Mucosa of descending colon (tissue), 3 donors: ENCODE results near the gene RAB20. TPM values are rescaled to one million over a fixed set of nuclear protein-coding genes. Genes with fewer than 3 reads are reported as not detected.

Experiments used
- ATAC-seq: fragments of 200-7000 bp; cut with Tn5 transposase; one replicate; pipeline ENCODE4 v1.9.1; 2020; ENCODE audit warnings: mild to moderate bottlenecking, moderate library complexity
- DNase-seq, 3 donors: peaks; one replicate each; pipeline ENCODE4 v3.0.0-alpha.2; 2020
- H3K36me3 ChIP-seq: fragments of 200-600 bp; one replicate; pipeline ENCODE4 v1.8.0; 2021; ENCODE audit warnings: low read depth, mild to moderate bottlenecking
- H3K4me1 ChIP-seq: fragments of 200-600 bp; one replicate; pipeline ENCODE4 v1.8.0; 2021; ENCODE audit warnings: low read depth, mild to moderate bottlenecking
- H3K4me3 ChIP-seq: fragments of 200-600 bp; one replicate; pipeline ENCODE4 v1.8.0; 2021; ENCODE audit warnings: mild to moderate bottlenecking
- H3K9me3 ChIP-seq: fragments of 200-600 bp; one replicate; pipeline ENCODE4 v1.8.0; 2021; ENCODE audit warnings: mild to moderate bottlenecking
- CTCF ChIP-seq: fragments of 200-600 bp; IDR thresholded peaks from one replicate; pipeline ENCODE4 v1.8.0; 2022; ENCODE audit warnings: antibody characterized with exemption, mild to moderate bottlenecking
- intact Hi-C, 2 donors: fragments of 100-400 bp; cut with DNase I in 1 of 2; cut with micrococcal nuclease in 1 of 2; formaldehyde crosslinking; loops; one replicate each; pipeline versions ENCODE4 v1.11.0 to v1.11.1; 2022; cut with DNase I, micrococcal nuclease
- total RNA-seq, 3 donors: library from RNA; stranded (reverse); fragmentation: NEBNext Ultra II Directional in 2 of 3; extraction: Animal tissue kit (Norgen Biotek cat#: 25700) in 2 of 3; gene quantifications; one replicate each; pipeline versions ENCODE4 v1.2.1 to v1.2.4, GENCODE V29; 2021 to 2023
- donor health status: DM: no; HTN: no; CAD: no; lungs with moderate emphysema.
- donor health status: DM: no; HTN: no; CAD: no.
- donor health status: DM: no; HTN: yes; CAD: no.

The RAB20 gene
- total RNA-seq, 3 donors from 2014 or later, result 24.4 to 45.2 (median 33.7) TPM

GRCh38 chr13:110566171-110566570 lies 4.6 kb upstream of the RAB20 start:
- Histone ChIP-seq H3K4me3 (no peak overlapping the region), H3K9me3 (no peaks in the 10 kb centered on the region), H3K4me1 (peaks cover 11% of the 10 kb centered on the region), H3K36me3 (no peaks in the 10 kb centered on the region)
- ATAC-seq (no peak), DNase-seq (no peak)
- no peak for TF ChIP-seq CTCF
- intact Hi-C loops, result no loop called here

GRCh38 chr13:110565296-110565695 lies 3.8 kb upstream of the RAB20 start:
- H3K4me3 ChIP-seq, result no peak overlapping the region
- ATAC-seq, result no peak
- peaks cover 11% of the 10 kb centered on the region for H3K4me1 ChIP-seq
- intact Hi-C loops, result no loop called here
- no peak for DNase-seq
- H3K36me3 ChIP-seq, result no peaks in the 10 kb centered on the region
- TF ChIP-seq CTCF, result no peak
- H3K9me3 ChIP-seq, result no peaks in the 10 kb centered on the region

DNA sequence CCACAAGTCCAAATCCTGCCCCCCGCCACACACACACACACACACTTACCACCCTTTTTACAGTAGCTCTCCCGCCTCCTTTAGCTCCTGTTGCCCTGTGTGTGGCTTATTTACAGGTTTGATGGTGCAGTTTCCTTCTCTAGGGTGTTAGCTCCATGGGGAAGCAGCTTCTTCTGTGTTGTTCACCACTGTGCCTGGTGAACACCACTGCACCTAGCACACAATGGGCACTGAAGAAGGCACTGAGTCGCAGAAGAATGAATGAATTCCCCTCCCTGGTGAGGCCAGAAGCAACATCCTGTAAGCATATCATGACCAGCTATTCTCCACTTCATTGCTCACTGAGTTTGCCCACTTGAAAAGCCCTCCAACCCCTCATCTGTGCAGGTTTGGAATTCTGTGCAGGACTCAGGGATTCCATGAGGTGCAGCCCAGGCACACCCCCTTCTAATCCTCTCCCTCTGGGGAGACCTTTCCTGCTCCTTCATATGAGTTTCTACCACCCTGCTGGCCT lies 3.0 kb upstream of the RAB20 start:
- DNase-seq, result no peak
- intact Hi-C loops, result no loop called here
- Histone ChIP-seq H3K4me1 (peaks cover 11% of the 10 kb centered on the region), H3K9me3 (no peaks in the 10 kb centered on the region), H3K4me3 (no peak overlapping the region), H3K36me3 (no peaks in the 10 kb centered on the region)
- TF ChIP-seq CTCF, result no peak
- ATAC-seq, result no peak

GRCh38 chr13:110563463-110563774 lies 1.9 kb upstream of the RAB20 start:
- ATAC-seq (no peak), DNase-seq (no peak)
- Histone ChIP-seq H3K4me1 (peaks cover 16% of the 10 kb centered on the region), H3K9me3 (no peaks in the 10 kb centered on the region), H3K36me3 (no peaks in the 10 kb centered on the region), H3K4me3 (no peak overlapping the region)
- intact Hi-C loops, result no loop called here
- no peak for TF ChIP-seq CTCF

GRCh38 chr13:110562696-110563462 lies 1.4 kb upstream of the RAB20 start:
- no peaks in the 10 kb centered on the region for H3K36me3 ChIP-seq
- TF ChIP-seq CTCF, result no peak
- H3K4me1 ChIP-seq, result peaks cover 16% of the 10 kb centered on the region
- no peak overlapping the region for H3K4me3 ChIP-seq
- ATAC-seq (no peak), DNase-seq (peak in 2 of 3 donors; percentile 36 to 58)
- H3K9me3 ChIP-seq, result no peaks in the 10 kb centered on the region
- intact Hi-C loops, result no loop called here
